Measurements from ENCODE around the gene XRN1.
"Not testable (repeated sequence)": the region's sequence is repeated elsewhere in the genome, so short reads cannot be mapped to it uniquely, and the experiment has no call there.

XRN1 gene

DNA sequence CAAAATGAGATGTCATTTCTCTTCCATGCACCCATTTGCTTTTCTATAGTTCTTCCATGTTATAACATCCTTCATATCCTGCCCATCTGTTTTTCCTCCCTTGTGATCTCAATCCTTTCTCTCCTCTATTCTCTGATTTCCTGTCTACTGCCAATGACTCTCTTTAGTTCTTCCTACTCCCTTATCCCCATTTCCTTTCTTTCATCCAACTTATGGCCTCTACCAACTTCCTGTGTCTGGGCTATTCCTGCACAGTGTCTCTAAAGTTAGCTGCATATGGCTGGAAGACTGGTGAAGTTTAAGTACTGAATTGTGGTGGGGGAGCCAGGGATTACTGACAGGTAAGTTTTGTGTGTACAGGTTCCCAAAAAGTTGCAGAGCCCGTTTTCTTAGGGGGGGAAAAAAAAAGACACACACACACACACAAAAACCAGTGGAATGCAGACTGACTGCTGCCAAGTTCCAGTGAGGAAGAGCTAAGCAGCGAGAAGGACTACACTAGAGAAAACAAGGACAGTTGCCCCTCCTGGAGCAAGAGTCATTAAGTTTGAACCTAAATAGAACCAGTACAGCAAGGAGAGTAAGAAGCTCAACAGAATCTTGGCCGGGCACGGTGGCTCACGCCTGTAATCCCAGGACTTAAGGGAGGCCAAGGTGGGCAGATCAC lies 28.8 kb downstream of the XRN1 start:
- no peaks in the 10 kb centered on the region for H3K4me1 ChIP-seq
- H3K9ac ChIP-seq = no peak overlapping the region
- no peak overlapping the region for H3K4me3 ChIP-seq
- no peaks in the 10 kb centered on the region for H3K9me3 ChIP-seq (replicated peaks in 1 of 11)
- no peaks in the 10 kb centered on the region for H3K27me3 ChIP-seq
- peaks cover 79 to 100% (median 97%) of the 10 kb centered on the region in 11 experiments for H3K36me3 ChIP-seq
- no peaks in the 10 kb centered on the region for H4K20me1 ChIP-seq
- H3K4me2 ChIP-seq = no peak overlapping the region
- no peak for TF ChIP-seq Cebpa-rat (IDR thresholded peaks at IDR 0.05)
- no peak overlapping the region for H3K27ac ChIP-seq

DNA sequence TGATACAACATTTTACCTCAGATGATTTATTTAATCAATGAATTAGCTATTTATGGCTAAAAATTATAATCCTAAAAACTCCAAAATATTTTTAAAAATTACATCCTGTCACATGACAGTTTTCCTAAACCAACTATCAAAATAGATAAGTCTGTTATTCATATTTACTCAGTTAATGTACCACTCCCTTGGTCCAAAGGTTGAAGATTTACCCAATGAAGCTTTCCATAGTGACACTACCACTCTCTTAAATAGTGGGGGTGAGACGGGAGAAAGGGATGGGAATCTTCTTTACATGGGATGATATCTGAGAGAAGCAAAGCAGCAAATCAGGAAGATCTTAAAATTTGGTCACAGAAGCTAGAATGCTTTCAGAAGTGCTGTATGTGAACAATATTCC lies 30.5 kb downstream of the XRN1 start:
- Histone ChIP-seq H3K4me2 (no peak overlapping the region), H3K27me3 (no peaks in the 10 kb centered on the region)

DNA sequence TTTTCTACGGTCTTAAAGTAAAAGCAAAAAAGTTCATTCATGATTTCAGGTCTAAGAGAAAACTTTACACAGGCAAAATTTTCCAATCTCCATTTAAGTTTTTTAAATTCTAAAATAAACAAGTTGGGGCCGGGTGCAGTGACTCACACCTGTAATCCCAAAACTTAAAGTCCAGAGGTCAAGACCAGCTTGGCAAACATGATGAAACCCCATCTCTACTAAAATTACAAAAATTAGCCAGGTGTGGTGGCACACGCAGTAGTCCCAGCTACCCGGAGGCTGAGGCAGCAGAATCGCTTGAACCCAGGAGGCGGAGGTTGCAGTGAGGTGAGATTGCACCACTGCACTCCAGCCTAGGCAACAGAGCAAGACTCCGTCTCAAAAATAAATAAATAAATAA lies 47.3 kb downstream of the XRN1 start:
- not testable (repeated sequence) for H3K4me1 ChIP-seq; H3K4me2 ChIP-seq; H3K27me3 ChIP-seq; H3K9me3 ChIP-seq (replicated peaks in 1 of 11); H3K27ac ChIP-seq; H3K9ac ChIP-seq; H3K4me3 ChIP-seq; H4K20me1 ChIP-seq
- H3K36me3 ChIP-seq = peaks cover 75 to 98% (median 90%) of the 10 kb centered on the region in 11 experiments

More for the DNA sequence above, 30.5 kb downstream of the XRN1 start:
- Histone ChIP-seq H3K27ac (no peak overlapping the region), H3K36me3 (peaks cover 83 to 100% (median 98%) of the 10 kb centered on the region in 11 experiments), H3K4me1 (no peaks in the 10 kb centered on the region), H3K9me3 (replicated peaks in 1 of 11) (no peaks in the 10 kb centered on the region), H4K20me1 (no peaks in the 10 kb centered on the region), H3K9ac (no peak overlapping the region), H3K4me3 (no peak overlapping the region)
- TF ChIP-seq Cebpa-rat (IDR thresholded peaks at IDR 0.05) = no peak

DNA sequence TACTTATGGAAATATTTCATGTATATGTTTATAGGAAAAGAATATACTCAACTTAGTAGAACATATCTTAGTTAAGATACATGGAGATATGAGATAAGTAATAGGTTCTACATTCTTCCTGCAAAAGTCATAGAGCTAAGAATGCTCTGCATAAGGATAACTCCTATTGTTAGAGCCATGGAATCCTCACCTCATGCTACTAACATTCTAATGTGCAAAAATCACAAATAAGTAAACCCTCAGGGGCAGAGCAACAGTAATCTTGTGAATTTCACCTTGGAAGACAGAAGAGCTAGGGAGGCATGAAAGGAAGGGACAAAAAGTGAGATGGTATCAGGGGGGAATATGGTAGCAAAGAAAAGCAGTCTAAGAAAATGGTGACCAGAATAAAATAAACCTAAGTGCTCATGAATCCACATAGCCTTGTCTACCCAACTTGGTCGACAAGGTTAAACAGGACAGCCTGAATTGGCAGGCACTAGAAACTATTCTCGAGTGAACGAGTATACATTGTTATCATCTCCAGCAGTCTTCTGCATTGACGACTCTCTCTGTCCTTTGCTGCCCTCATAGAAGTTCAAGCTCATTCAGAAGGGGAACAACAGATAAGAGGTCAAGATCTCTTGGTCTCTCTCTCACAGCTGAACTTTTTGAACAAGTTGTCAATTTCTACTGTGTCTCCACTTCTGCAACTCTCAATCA lies 52.8 kb downstream of the XRN1 start:
- Histone ChIP-seq H3K9ac (no peak overlapping the region), H4K20me1 (no peaks in the 10 kb centered on the region), H3K27me3 (no peaks in the 10 kb centered on the region), H3K27ac (no peak overlapping the region), H3K4me3 (no peak overlapping the region), H3K36me3 (peaks cover 72 to 88% (median 83%) of the 10 kb centered on the region in 11 experiments), H3K9me3 (replicated peaks in 1 of 11) (peaks cover 12 to 24% (median 18%) of the 10 kb centered on the region in 11 experiments), H3K4me2 (no peak overlapping the region), H3K4me1 (no peaks in the 10 kb centered on the region)
- no peak for TF ChIP-seq Cebpa-rat (IDR thresholded peaks at IDR 0.05)

DNA sequence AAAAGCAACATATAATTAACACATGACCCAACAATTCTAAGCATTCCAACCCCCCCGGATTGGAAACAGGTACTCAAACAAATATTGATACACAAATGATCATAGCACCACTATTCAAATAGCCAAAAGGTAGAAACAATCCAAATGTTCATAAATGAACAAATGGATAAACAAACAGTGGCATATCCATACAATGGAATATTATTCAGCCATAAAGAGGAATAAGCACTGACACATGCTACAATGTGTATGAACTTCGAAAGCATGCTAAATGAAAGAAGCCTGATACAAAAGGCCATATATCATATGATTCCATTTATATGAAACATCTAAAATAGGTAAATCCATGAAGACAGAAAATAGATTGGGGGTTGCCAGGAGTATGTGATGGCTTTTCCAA lies 62.8 kb downstream of the XRN1 start:
- H3K9me3 ChIP-seq (replicated peaks in 1 of 11) = peaks cover 18 to 30% (median 25%) of the 10 kb centered on the region in 11 experiments; a peak in 21 of 22 replicates
- H3K9ac ChIP-seq = no peak overlapping the region
- H3K4me1 ChIP-seq = no peaks in the 10 kb centered on the region
- H4K20me1 ChIP-seq = no peaks in the 10 kb centered on the region
- no peak overlapping the region for H3K4me3 ChIP-seq
- no peak overlapping the region for H3K27ac ChIP-seq
- no peak for TF ChIP-seq Cebpa-rat (IDR thresholded peaks at IDR 0.05)
- H3K36me3 ChIP-seq = peaks cover 80 to 98% (median 94%) of the 10 kb centered on the region in 11 experiments
- no peak overlapping the region for H3K4me2 ChIP-seq
- H3K27me3 ChIP-seq = no peaks in the 10 kb centered on the region

DNA sequence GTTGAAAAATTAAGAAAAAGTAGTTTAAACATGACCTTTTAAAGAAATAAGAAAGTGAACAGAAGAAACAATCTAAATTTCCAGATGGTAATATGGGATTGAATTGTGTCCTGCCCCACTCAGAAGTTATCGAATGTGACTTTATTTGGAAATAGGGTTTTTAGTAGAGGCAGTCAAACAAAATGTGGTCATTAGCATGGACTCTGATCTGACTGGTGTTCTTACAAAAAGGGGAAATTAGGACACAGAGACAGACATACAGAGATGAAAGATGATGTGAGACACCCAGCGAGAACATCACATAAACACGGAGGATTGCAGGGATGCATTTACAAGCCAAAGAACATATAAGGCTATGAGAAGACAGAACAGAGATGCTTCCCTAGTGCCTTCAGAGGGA lies 73.2 kb downstream of the XRN1 start:
- Histone ChIP-seq H3K9me3 (replicated peaks in 1 of 11) (no peaks in the 10 kb centered on the region), H3K4me1 (no peaks in the 10 kb centered on the region), H3K27me3 (no peaks in the 10 kb centered on the region), H3K36me3 (peaks cover 33 to 85% (median 61%) of the 10 kb centered on the region in 11 experiments), H3K9ac (no peak overlapping the region), H3K4me3 (no peak overlapping the region), H3K27ac (no peak overlapping the region), H3K4me2 (no peak overlapping the region), H4K20me1 (no peaks in the 10 kb centered on the region)
- TF ChIP-seq Cebpa-rat (IDR thresholded peaks at IDR 0.05) = no peak

DNA sequence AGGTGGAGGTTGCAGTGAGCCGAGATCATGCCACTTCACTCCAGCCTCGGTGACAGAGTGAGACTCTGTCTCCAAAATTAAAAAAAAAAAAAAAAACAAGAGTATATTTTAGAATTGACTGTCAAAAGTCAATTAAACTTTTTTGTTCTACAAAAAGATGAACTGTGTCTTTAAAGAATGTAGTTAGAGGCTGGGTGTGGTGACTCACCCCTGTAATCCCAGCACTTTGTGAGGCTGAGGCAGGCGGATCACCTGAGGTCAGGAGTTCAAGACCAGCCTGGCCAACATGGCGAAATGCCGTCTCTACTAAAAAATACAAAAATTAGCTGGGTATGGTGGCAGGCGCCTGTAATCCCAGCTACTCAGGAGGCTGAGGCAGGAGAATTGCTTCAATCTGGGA lies 78.3 kb downstream of the XRN1 start:
- H3K27ac ChIP-seq; H3K9me3 ChIP-seq (replicated peaks in 1 of 11); H3K4me1 ChIP-seq; H4K20me1 ChIP-seq; H3K4me2 ChIP-seq; H3K4me3 ChIP-seq; H3K27me3 ChIP-seq; H3K9ac ChIP-seq: not testable (repeated sequence)
- H3K36me3 ChIP-seq = peaks cover 44 to 85% (median 62%) of the 10 kb centered on the region in 11 experiments

DNA sequence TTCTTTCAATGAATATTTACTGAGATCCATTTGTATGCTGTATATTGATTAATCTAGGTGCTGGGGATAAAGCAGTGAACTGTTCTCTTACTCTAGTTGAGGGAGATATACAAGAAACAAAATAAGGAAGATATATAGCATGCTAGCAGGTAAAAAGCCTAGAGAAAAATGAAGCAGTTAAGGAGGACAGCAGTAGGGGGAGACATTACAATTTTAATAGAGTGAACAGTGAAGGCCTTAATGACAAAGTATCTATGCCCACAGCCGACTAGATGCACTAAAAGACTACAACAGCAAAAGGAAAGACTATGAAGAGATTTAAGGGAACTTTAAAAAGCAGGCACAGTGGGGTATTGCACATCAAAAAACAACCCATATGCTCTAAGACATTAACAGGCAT lies 81.4 kb downstream of the XRN1 start:
- H3K9me3 ChIP-seq (replicated peaks in 1 of 11) = peaks cover 0 to 10% (median 3%) of the 10 kb centered on the region in 11 experiments; a peak in 6 of 22 replicates
- no peaks in the 10 kb centered on the region for H3K27me3 ChIP-seq
- no peak overlapping the region for H3K27ac ChIP-seq
- no peak overlapping the region for H3K9ac ChIP-seq
- H3K4me1 ChIP-seq = no peaks in the 10 kb centered on the region
- H4K20me1 ChIP-seq = no peaks in the 10 kb centered on the region; a peak in 1 of 22 replicates
- H3K4me3 ChIP-seq = no peak overlapping the region
- TF ChIP-seq Cebpa-rat (IDR thresholded peaks at IDR 0.05) = no peak
- H3K4me2 ChIP-seq = no peak overlapping the region
- H3K36me3 ChIP-seq = peaks cover 53 to 87% (median 78%) of the 10 kb centered on the region in 11 experiments

DNA sequence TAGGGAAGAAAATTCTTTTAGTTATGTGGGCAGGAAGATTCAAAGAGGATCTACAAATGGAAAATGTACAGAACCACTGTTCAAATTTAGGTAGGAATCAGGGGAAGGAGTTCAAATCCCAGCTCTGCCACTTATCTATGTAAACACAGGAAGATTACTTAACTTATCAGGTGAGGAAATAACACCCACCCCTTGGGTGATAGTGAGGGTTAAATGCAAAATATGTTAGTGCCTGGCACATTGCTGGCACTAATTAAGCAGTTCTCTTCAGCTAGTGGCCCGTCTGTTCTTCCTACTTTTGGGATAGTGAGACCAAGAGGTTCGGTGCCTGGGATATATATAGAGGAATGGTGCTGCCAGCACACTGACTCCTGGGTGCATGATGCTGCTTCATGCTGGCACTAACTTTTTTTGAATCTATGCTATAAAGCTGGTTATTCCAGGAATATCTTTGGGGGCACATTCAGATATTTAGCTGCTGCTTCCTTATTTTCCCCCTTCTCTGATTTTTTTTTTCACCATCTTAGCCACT lies 83.8 kb downstream of the XRN1 start:
- Histone ChIP-seq H3K4me2 (no peak overlapping the region), H3K36me3 (peaks cover 55 to 91% (median 81%) of the 10 kb centered on the region in 11 experiments), H3K4me1 (peaks cover 0 to 6% (median 0%) of the 10 kb centered on the region in 10 experiments; a peak in 3 of 20 replicates), H3K9me3 (replicated peaks in 1 of 11) (peaks cover 0 to 14% (median 3%) of the 10 kb centered on the region in 11 experiments; a peak in 7 of 22 replicates), H3K27me3 (no peaks in the 10 kb centered on the region), H4K20me1 (peaks cover 0 to 6% (median 0%) of the 10 kb centered on the region in 11 experiments; a peak in 2 of 22 replicates), H3K9ac (no peak overlapping the region), H3K27ac (no peak overlapping the region), H3K4me3 (no peak overlapping the region)
- no peak for TF ChIP-seq Cebpa-rat (IDR thresholded peaks at IDR 0.05)

DNA sequence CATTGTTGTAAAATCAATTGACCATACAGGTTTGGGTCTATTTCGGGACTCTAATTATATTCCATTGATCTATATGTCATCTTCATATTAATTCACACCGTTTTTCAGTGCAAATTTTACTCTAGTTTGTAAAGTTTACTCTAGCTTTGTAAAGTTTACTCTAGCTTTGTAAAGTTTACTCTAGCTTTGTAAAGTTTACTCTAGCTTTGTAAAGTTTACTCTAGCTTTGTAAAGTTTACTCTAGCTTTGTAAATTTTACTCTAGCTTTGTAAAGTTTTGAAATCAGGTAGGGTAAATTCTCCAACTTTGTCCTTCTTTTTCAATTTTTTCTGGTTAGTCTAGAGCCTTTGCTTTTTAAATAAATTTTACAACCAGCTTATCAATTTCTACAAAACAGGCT lies 84.4 kb downstream of the XRN1 start:
- H3K4me2 ChIP-seq, H3K4me3 ChIP-seq, H3K27me3 ChIP-seq, H3K27ac ChIP-seq, H3K9ac ChIP-seq, H3K4me1 ChIP-seq: not testable (repeated sequence)
- peaks cover 0 to 14% (median 3%) of the 10 kb centered on the region in 11 experiments; a peak in 7 of 22 replicates for H3K9me3 ChIP-seq (replicated peaks in 1 of 11)
- peaks cover 0 to 11% (median 0%) of the 10 kb centered on the region in 11 experiments; a peak in 3 of 22 replicates for H4K20me1 ChIP-seq
- H3K36me3 ChIP-seq = peaks cover 49 to 91% (median 78%) of the 10 kb centered on the region in 11 experiments

Measured in BLaER1 treated with 17β-estradiol and CSF1 and Interleukin-3, amounts not matched to agents 10 nM and 100 nM (cell line).